HEK293T (cell line): ENCODE measurements around the gene DCHS2.

Experiments used
- BHLHE40 ChIP-seq: fragments of 450-650 bp; IDR thresholded peaks from 2 replicates; pipeline ENCODE4 v1.6.1; 2016; ENCODE audit warnings: mild to moderate bottlenecking, moderate library complexity, borderline replicate concordance
- ELF4 ChIP-seq: fragments of 450-650 bp; IDR thresholded peaks from 2 replicates; pipeline ENCODE4 v1.6.1; 2017; ENCODE audit warnings: antibody characterized with exemption
- FOXM1 ChIP-seq: fragments of 450-650 bp; IDR thresholded peaks from 2 replicates; pipeline ENCODE4 v1.6.1; 2017; ENCODE audit warnings: mild to moderate bottlenecking, borderline replicate concordance
- HDGF ChIP-seq: fragments of 450-650 bp; IDR thresholded peaks from 2 replicates; pipeline ENCODE4 v1.6.1; 2017; ENCODE audit warnings: antibody characterized with exemption, borderline replicate concordance
- SP1 ChIP-seq: fragments of 450-650 bp; IDR thresholded peaks from 2 replicates; pipeline ENCODE4 v1.6.1; 2017
- SUZ12 ChIP-seq: fragments of 450-650 bp; IDR thresholded peaks from 2 replicates; pipeline ENCODE4 v1.6.1; 2016; ENCODE audit warnings: mild to moderate bottlenecking

GRCh38 chr4:154472858-154473257 is 18.7 kb downstream of the DCHS2 start:
- TF ChIP-seq ELF4 (no peak), BHLHE40 (no peak), SUZ12 (no peak), SP1 (no peak), HDGF (no peak), FOXM1 (no peak)
